CD4-positive, alpha-beta T cell (primary cell): ENCODE measurements around the gene DNAJC13. TPM values are rescaled to one million over a fixed set of nuclear protein-coding genes. Genes with fewer than 3 reads are reported as not detected.

Experiments used
- ATAC-seq: fragments of 200-7000 bp; cut with Tn5 transposase; one replicate; pipeline ENCODE4 v1.10.0; 2022; ENCODE audit warnings: mild to moderate bottlenecking; ENCODE audit not compliant: poor library complexity
- CTCF ChIA-PET: fragments of 350-600 bp; sonication (Branson Sonifier 250); formaldehyde crosslinking; loops from one replicate; lab custom pipeline; 2021; ENCODE audit warnings: antibody characterized with exemption, inconsistent platforms; lab: Charles Lee
- POLR2A ChIA-PET: fragments of 350-600 bp; sonication (Branson Sonifier 250); formaldehyde crosslinking; loops from one replicate; lab custom pipeline; 2021; ENCODE audit warnings: antibody characterized with exemption, inconsistent platforms; lab: Charles Lee
- DNase-seq, 14 experiments: peaks; one replicate each; pipeline ENCODE4 v3.0.0-alpha.2; 2013 to 2020; ENCODE audit warnings: mixed read lengths in 2 of 14
- H3K27ac ChIP-seq, 2 donors: one replicate each; pipeline versions ENCODE4 v1.5.1 to v1.7.0; 2013; ENCODE audit warnings: low read length in 2 of 2, low read depth in 1 of 2, mild to moderate bottlenecking in 1 of 2
- H3K27me3 ChIP-seq, 2 experiments: 1 replicate in 1 of 2; 2 replicates in 1 of 2; pipeline versions ENCODE4 v1.6.1 to v1.7.0; 2013; ENCODE audit warnings: low read length in 2 of 2, control low read depth in 1 of 2, mild to moderate bottlenecking in 1 of 2, moderate library complexity in 1 of 2; ENCODE audit not compliant: insufficient read depth in 2 of 2, control insufficient read depth in 1 of 2
- H3K36me3 ChIP-seq: one replicate; pipeline ENCODE4 v1.6.1; 2013; ENCODE audit warnings: low read length, control low read depth; ENCODE audit not compliant: insufficient read depth
- H3K4me1 ChIP-seq: one replicate; pipeline ENCODE4 v1.6.1; 2013; ENCODE audit warnings: low read length, control low read depth; ENCODE audit not compliant: insufficient read depth
- H3K4me3 ChIP-seq: one replicate; pipeline ENCODE4 v1.5.1; 2013; ENCODE audit warnings: mild to moderate bottlenecking, low read length, moderate library complexity
- H3K9me3 ChIP-seq, 2 experiments: 1 replicate in 1 of 2; 2 replicates in 1 of 2; pipeline versions ENCODE4 v1.6.1 to v1.7.0; 2013; ENCODE audit warnings: low read length in 2 of 2, mild to moderate bottlenecking in 2 of 2, control low read depth in 1 of 2, moderate library complexity in 1 of 2; ENCODE audit not compliant: control insufficient read depth in 1 of 2, insufficient read depth in 1 of 2
- H3K27ac Mint-ChIP-seq: one replicate; pipeline ENCODE4 v1.8.0; 2020; ENCODE audit warnings: mixed read lengths
- H3K27me3 Mint-ChIP-seq: one replicate; pipeline ENCODE4 v1.8.0; 2021; ENCODE audit warnings: mixed read lengths
- H3K36me3 Mint-ChIP-seq: one replicate; pipeline ENCODE4 v1.8.0; 2021; ENCODE audit warnings: low read depth, mixed read lengths
- H3K4me1 Mint-ChIP-seq: one replicate; pipeline ENCODE4 v1.8.0; 2021; ENCODE audit warnings: low read depth, mixed read lengths
- H3K4me3 Mint-ChIP-seq: one replicate; pipeline ENCODE4 v1.8.0; 2020; ENCODE audit warnings: mild to moderate bottlenecking, mixed read lengths
- H3K9me3 Mint-ChIP-seq: one replicate; pipeline ENCODE4 v1.8.0; 2020; ENCODE audit warnings: mixed read lengths
- CTCF ChIP-seq: fragments of 200-600 bp; IDR thresholded peaks from one replicate; pipeline ENCODE4 v1.8.0; 2022; ENCODE audit warnings: antibody characterized with exemption, mild to moderate bottlenecking
- intact Hi-C, 2 experiments: fragments of 100-400 bp; cut with DNase I in 1 of 2; cut with micrococcal nuclease in 1 of 2; formaldehyde crosslinking; loops; one replicate each; pipeline versions ENCODE4 v1.15.1 to v1.9.0; 2023 to 2025; cut with DNase I, micrococcal nuclease
- total RNA-seq, 174 experiments: library from RNA in 2 of 174; stranded (reverse) in 2 of 174; gene quantifications; one replicate each; pipeline ENCODE4 v1.2.3 and lab custom pipeline; 2021 to 2026

The DNAJC13 gene
- total RNA-seq, 2 experiments from 2014 or later: 13.5 to 14.3 TPM

GRCh38 chr3:132456571-132456970 is 39.3 kb downstream of the DNAJC13 start:
- H3K36me3 ChIP-seq: peaks cover 78% of the 10 kb centered on the region
- no peaks in the 10 kb centered on the region for H3K27me3 Mint-ChIP-seq
- ChIA-PET CTCF (no interaction called here), POLR2A (no interaction called here)
- no peak overlapping the region for H3K4me3 ChIP-seq
- no peak for TF ChIP-seq CTCF
- H3K4me1 Mint-ChIP-seq: no peaks in the 10 kb centered on the region
- H3K36me3 Mint-ChIP-seq: peaks cover 91% of the 10 kb centered on the region
- intact Hi-C loops: no loop called here
- H3K9me3 Mint-ChIP-seq: no peaks in the 10 kb centered on the region
- H3K27ac ChIP-seq: no peak overlapping the region
- no peak overlapping the region for H3K4me3 Mint-ChIP-seq
- no peak for ATAC-seq
- H3K4me1 ChIP-seq: no peaks in the 10 kb centered on the region
- H3K9me3 ChIP-seq: no peaks in the 10 kb centered on the region
- no peak overlapping the region for H3K27ac Mint-ChIP-seq
- DNase-seq: no peak
- H3K27me3 ChIP-seq: no peaks in the 10 kb centered on the region

- DNase-seq (no peak), ATAC-seq (no peak)
- Mint-ChIP-seq H3K36me3 (peaks cover 89% of the 10 kb centered on the region), H3K4me1 (no peaks in the 10 kb centered on the region), H3K27ac (no peak overlapping the region), H3K27me3 (no peaks in the 10 kb centered on the region), H3K9me3 (no peaks in the 10 kb centered on the region), H3K4me3 (no peak overlapping the region)
- Histone ChIP-seq H3K9me3 (no peaks in the 10 kb centered on the region), H3K27ac (no peak overlapping the region), H3K36me3 (peaks cover 71% of the 10 kb centered on the region), H3K4me3 (no peak overlapping the region), H3K4me1 (no peaks in the 10 kb centered on the region), H3K27me3 (no peaks in the 10 kb centered on the region)
- ChIA-PET POLR2A (no interaction called here), CTCF (no interaction called here)
- TF ChIP-seq CTCF: no peak
- intact Hi-C loops: no loop called here
Measured at GRCh38 chr3:132457286-132457685, 40.0 kb downstream of the DNAJC13 start.

- peaks cover 63% of the 10 kb centered on the region for H3K36me3 ChIP-seq
- no peak for TF ChIP-seq CTCF
- CTCF ChIA-PET: no interaction called here
- H3K4me3 Mint-ChIP-seq: no peak overlapping the region
- intact Hi-C loops: no loop called here
- ATAC-seq (no peak), DNase-seq (no peak)
- no peaks in the 10 kb centered on the region for H3K4me1 ChIP-seq
- H3K27me3 Mint-ChIP-seq: no peaks in the 10 kb centered on the region
- H3K27me3 ChIP-seq: no peaks in the 10 kb centered on the region
- POLR2A ChIA-PET: no interaction called here
- H3K9me3 Mint-ChIP-seq: no peaks in the 10 kb centered on the region
- H3K4me3 ChIP-seq: no peak overlapping the region
- H3K36me3 Mint-ChIP-seq: peaks cover 95% of the 10 kb centered on the region
- H3K4me1 Mint-ChIP-seq: no peaks in the 10 kb centered on the region
- H3K9me3 ChIP-seq: no peaks in the 10 kb centered on the region
- H3K27ac Mint-ChIP-seq: no peak overlapping the region
- H3K27ac ChIP-seq: no peak overlapping the region
Measured at GRCh38 chr3:132459551-132459950, 42.2 kb downstream of the DNAJC13 start.
